Measurements from ENCODE around the gene LITAF. TPM values are rescaled to one million over a fixed set of nuclear protein-coding genes. Genes with fewer than 3 reads are reported as not detected.

The LITAF gene
- total and polyA plus RNA-seq, 2 of the 4 experiments (the other 2 are of a cell fraction): 113 to 206 TPM

DNA sequence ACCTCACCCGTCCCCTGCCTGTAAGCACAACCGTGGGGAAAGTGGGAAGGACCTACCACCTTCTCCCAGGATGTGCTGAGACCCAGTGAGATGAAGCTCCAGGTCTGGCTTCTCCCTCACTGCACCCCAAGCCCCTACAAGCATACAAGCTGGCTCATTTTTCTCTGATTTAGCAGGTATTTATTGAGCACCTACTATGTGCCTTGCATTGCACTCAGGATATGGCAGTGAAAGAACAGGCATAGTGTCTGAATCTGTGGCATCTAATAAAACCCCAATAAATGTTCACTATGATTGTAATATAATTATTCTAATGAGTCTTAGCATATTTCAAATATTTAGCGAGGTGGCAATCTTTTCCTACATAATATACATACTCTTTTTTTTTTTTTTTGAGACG is 84.5 kb downstream of the LITAF start:
- Histone ChIP-seq H3K4me1 (ENCODE audit: control insufficient read depth, insufficient read depth, low read length) (peaks cover 7% of the 10 kb centered on the region), H3K79me1 (ENCODE audit: low read depth in 1 of 2, low read length in 2 of 2) (no peaks in the 10 kb centered on the region), H2BK120ac (ENCODE audit: low read depth, low read length) (no peak overlapping the region), H3K18ac (ENCODE audit: low read depth, low read length) (no peak overlapping the region), H3K56ac (ENCODE audit: extremely low read depth, insufficient read depth, low read length) (no peak overlapping the region), H3K27ac (ENCODE audit: insufficient read depth, low read length) (no peak overlapping the region), H3K27me3 (ENCODE audit: control insufficient read depth, insufficient read depth, low read length) (no peaks in the 10 kb centered on the region; the same call in 1 of the 2 replicates), H2BK5ac (ENCODE audit: low read depth, low read length, poor library complexity, severe bottlenecking) (no peak overlapping the region), H3K23ac (ENCODE audit: low read depth, low read length) (no peak overlapping the region), H4K91ac (ENCODE audit: insufficient read depth, low read depth, low read length) (no peak overlapping the region), H3K4me3 (ENCODE audit: insufficient read depth, low read depth, low read length) (no peak overlapping the region), H3K9me3 (ENCODE audit: control insufficient read depth, insufficient read depth, low read length) (no peaks in the 10 kb centered on the region), H2AFZ (replicated peaks; ENCODE audit: low read length, poor library complexity) (no peak overlapping the region), H4K20me1 (ENCODE audit: insufficient read depth, low read length) (no peaks in the 10 kb centered on the region), H2BK15ac (ENCODE audit: low read depth, low read length) (no peak overlapping the region), H3K14ac (replicated peaks; ENCODE audit: low read depth, low read length) (no peak overlapping the region), H2AK5ac (ENCODE audit: low read depth, low read length) (no peak overlapping the region), H2AK9ac (replicated peaks; ENCODE audit: low read depth, low read length, poor library complexity) (no peak overlapping the region), H3K36me3 (ENCODE audit: control insufficient read depth, insufficient read depth, low read length) (no peaks in the 10 kb centered on the region), H4K5ac (ENCODE audit: low read depth, low read length) (no peak overlapping the region), H3K4ac (ENCODE audit: low read depth, low read length) (no peak overlapping the region), H3K9me1 (ENCODE audit: insufficient read depth, low read length) (no peaks in the 10 kb centered on the region; the same call in 1 of the 2 replicates), H2BK20ac (ENCODE audit: low read depth, low read length) (no peak overlapping the region), H3K9ac (ENCODE audit: low read depth, low read length) (no peak overlapping the region), H3K4me2 (ENCODE audit: low read depth, low read length) (no peak overlapping the region), H4K8ac (ENCODE audit: low read depth in 2 of 2, low read length in 2 of 2) (no peak overlapping the region)
- TF ChIP-seq FOS (IDR thresholded peaks at IDR 0.05; ENCODE audit: low read depth, low read length) (no peak), USF2 (IDR thresholded peaks at IDR 0.05; ENCODE audit: low read depth, low read length) (no peak), NFE2L2 (IDR thresholded peaks at IDR 0.05; ENCODE audit: low read depth, low read length) (no peak), CTCF (conservative IDR thresholded peaks at IDR 0.05; ENCODE audit: low read depth, low read length) (no peak), CEBPB (IDR thresholded peaks at IDR 0.05; ENCODE audit: low read depth, low read length) (no peak), RFX5 (IDR thresholded peaks at IDR 0.05; ENCODE audit: low read depth, low read length) (no peak), MAFK (IDR thresholded peaks at IDR 0.05; ENCODE audit: low read depth, low read length) (no peak), MAZ (IDR thresholded peaks at IDR 0.05; ENCODE audit: borderline replicate concordance, low read depth, low read length) (no peak), CHD1 (IDR thresholded peaks at IDR 0.05; ENCODE audit: low read depth, low read length) (no peak)
- TF ChIP-seq, protein P1, sequence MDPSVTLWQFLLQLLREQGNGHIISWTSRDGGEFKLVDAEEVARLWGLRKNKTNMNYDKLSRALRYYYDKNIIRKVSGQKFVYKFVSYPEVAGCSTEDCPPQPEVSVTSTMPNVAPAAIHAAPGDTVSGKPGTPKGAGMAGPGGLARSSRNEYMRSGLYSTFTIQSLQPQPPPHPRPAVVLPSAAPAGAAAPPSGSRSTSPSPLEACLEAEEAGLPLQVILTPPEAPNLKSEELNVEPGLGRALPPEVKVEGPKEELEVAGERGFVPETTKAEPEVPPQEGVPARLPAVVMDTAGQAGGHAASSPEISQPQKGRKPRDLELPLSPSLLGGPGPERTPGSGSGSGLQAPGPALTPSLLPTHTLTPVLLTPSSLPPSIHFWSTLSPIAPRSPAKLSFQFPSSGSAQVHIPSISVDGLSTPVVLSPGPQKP (IDR thresholded peaks at IDR 0.05; ENCODE audit: borderline replicate concordance, low read depth, low read length): no peak
- no CpG with 5 or more reads among the region's 4 CpGs for WGBS, 2 experiments (ENCODE audit: extremely low coverage in 2 of 2, insufficient read length in 1 of 2)
- in situ Hi-C loops (cut with MboI; ENCODE audit: low sequenced_read_pairs) (no loop called here), dilution Hi-C loops (cut with HindIII; ENCODE audit: low sequenced_read_pairs, unreplicated experiment) (no loop called here), intact Hi-C loops (cut with micrococcal nuclease) (no loop called here)
- ATAC-seq (ENCODE audit: low read depth) (no peak), DNase-seq (no peak)
- ChIA-PET CTCF (no interaction called here), POLR2A (ENCODE audit: unreplicated experiment) (no interaction called here)
- BruUV-seq (replicated peaks): no TSS peak
